SK-N-SH (cell line): Measurements from ENCODE around the gene CTCFL.

Experiments
- CHD2 ChIP-seq: fragments of 150-350 bp; IDR thresholded peaks from 2 replicates; pipeline ENCODE4 v1.6.1; 2018; ENCODE audit warnings: low read length; ENCODE audit not compliant: partially characterized antibody
- ELF1 ChIP-seq: IDR thresholded peaks from 2 replicates; pipeline ENCODE4 v1.4.0; 2012
- EP300 ChIP-seq, 2 experiments: IDR thresholded peaks; 2 replicates each; pipeline versions ENCODE4 v1.4.0 to v1.6.1; 2012; ENCODE audit warnings: borderline replicate concordance in 1 of 2, low read depth in 1 of 2, low read length in 1 of 2
- FOXJ3 ChIP-seq: sonication (generic); formaldehyde crosslinking; IDR thresholded peaks from 2 replicates; pipeline ENCODE4 v1.5.1; 2020; ENCODE audit warnings: mild to moderate bottlenecking, missing genetic modification reagents
- FOXM1 ChIP-seq: IDR thresholded peaks from 2 replicates; pipeline ENCODE4 v1.4.0; 2012; ENCODE audit warnings: low read depth, mild to moderate bottlenecking
- RAD21 ChIP-seq: IDR thresholded peaks from 2 replicates; pipeline ENCODE4 v1.6.1; 2012; ENCODE audit warnings: mild to moderate bottlenecking, low read length
- RFX5 ChIP-seq: IDR thresholded peaks from 2 replicates; pipeline ENCODE4 v1.6.1; 2012; ENCODE audit warnings: mild to moderate bottlenecking, improper control_type of control experiment, low read length
- SMC3 ChIP-seq: IDR thresholded peaks from 2 replicates; pipeline ENCODE4 v1.6.1; 2012; ENCODE audit warnings: low read depth, low read length, improper control_type of control experiment
- TAF1 ChIP-seq: IDR thresholded peaks from 2 replicates; pipeline ENCODE4 v1.6.1; 2012; ENCODE audit warnings: low read depth, mild to moderate bottlenecking, low read length, moderate library complexity, borderline replicate concordance
- TCF12 ChIP-seq: IDR thresholded peaks from 2 replicates; pipeline ENCODE4 v1.4.0; 2012
- YY1 ChIP-seq: IDR thresholded peaks from 2 replicates; pipeline ENCODE4 v1.4.0; 2012; ENCODE audit warnings: low read depth, mild to moderate bottlenecking
- TF ChIP-seq, protein P1 (sequence below): fragments of 200-600 bp; sonication (generic); IDR thresholded peaks from 2 replicates; pipeline ENCODE4 v1.6.1; 2017; ENCODE audit warnings: antibody characterized with exemption, mild to moderate bottlenecking, moderate library complexity
- TF ChIP-seq, protein P2 (sequence below): IDR thresholded peaks from 2 replicates; pipeline ENCODE4 v1.4.0; 2012; ENCODE audit warnings: low read depth
- TF ChIP-seq, protein P3 (sequence below): IDR thresholded peaks from 2 replicates; pipeline ENCODE4 v1.6.1; 2012; ENCODE audit warnings: mild to moderate bottlenecking, low read depth, low read length, moderate library complexity

DNA sequence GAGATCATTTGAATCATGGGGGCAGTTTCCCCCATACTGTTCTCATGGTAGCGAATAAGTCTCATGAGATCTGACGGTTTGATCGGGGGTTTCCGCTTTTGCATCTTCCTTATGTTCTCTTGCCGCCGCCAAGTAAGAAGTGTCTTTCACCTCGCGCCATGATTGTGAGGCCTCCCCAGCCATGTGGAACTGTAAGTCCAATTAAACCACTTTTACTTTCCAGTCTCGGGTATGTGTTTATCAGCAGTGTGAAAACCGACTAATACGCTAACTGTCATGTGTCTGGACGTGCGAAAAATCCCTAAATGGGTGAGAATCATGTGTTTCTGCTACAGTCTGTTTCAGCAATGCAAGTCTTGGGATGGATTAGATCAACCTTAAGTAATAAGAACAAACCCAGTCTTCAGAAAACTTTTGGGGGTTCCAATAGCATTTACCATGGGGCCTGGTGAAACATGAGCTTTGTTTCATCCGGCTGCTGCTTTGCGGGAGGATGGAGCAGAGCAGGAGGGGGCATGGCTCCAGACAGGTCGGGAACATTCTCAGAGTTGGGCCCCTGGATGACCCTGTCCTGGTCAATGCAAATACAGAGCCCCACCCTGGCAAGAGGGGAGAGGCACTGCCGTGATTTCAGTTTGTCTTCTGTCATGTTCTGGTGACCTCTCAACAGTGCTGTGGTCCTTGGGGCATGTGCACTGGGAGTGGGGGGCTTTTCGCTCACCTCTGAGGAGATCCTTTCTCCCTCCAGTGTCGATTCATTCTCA is 41.5 kb downstream of the CTCFL start:
- TF ChIP-seq TCF12 (no peak), RFX5 (no peak), FOXJ3 (CRISPR knock-in tag) (no peak), YY1 (no peak), EP300 (IDR thresholded peaks at IDR 0.05; ENCODE audit: borderline replicate concordance in 1 of 2, low read depth in 1 of 2, low read length in 1 of 2) (no peak), FOXM1 (no peak), CHD2 (no peak), RAD21 (no peak), ELF1 (no peak), SMC3 (no peak), TAF1 (no peak)
- TF ChIP-seq, protein P1, sequence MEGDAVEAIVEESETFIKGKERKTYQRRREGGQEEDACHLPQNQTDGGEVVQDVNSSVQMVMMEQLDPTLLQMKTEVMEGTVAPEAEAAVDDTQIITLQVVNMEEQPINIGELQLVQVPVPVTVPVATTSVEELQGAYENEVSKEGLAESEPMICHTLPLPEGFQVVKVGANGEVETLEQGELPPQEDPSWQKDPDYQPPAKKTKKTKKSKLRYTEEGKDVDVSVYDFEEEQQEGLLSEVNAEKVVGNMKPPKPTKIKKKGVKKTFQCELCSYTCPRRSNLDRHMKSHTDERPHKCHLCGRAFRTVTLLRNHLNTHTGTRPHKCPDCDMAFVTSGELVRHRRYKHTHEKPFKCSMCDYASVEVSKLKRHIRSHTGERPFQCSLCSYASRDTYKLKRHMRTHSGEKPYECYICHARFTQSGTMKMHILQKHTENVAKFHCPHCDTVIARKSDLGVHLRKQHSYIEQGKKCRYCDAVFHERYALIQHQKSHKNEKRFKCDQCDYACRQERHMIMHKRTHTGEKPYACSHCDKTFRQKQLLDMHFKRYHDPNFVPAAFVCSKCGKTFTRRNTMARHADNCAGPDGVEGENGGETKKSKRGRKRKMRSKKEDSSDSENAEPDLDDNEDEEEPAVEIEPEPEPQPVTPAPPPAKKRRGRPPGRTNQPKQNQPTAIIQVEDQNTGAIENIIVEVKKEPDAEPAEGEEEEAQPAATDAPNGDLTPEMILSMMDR: no peak
- TF ChIP-seq, protein P2, sequence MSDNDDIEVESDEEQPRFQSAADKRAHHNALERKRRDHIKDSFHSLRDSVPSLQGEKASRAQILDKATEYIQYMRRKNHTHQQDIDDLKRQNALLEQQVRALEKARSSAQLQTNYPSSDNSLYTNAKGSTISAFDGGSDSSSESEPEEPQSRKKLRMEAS: no peak
- TF ChIP-seq, protein P3, sequence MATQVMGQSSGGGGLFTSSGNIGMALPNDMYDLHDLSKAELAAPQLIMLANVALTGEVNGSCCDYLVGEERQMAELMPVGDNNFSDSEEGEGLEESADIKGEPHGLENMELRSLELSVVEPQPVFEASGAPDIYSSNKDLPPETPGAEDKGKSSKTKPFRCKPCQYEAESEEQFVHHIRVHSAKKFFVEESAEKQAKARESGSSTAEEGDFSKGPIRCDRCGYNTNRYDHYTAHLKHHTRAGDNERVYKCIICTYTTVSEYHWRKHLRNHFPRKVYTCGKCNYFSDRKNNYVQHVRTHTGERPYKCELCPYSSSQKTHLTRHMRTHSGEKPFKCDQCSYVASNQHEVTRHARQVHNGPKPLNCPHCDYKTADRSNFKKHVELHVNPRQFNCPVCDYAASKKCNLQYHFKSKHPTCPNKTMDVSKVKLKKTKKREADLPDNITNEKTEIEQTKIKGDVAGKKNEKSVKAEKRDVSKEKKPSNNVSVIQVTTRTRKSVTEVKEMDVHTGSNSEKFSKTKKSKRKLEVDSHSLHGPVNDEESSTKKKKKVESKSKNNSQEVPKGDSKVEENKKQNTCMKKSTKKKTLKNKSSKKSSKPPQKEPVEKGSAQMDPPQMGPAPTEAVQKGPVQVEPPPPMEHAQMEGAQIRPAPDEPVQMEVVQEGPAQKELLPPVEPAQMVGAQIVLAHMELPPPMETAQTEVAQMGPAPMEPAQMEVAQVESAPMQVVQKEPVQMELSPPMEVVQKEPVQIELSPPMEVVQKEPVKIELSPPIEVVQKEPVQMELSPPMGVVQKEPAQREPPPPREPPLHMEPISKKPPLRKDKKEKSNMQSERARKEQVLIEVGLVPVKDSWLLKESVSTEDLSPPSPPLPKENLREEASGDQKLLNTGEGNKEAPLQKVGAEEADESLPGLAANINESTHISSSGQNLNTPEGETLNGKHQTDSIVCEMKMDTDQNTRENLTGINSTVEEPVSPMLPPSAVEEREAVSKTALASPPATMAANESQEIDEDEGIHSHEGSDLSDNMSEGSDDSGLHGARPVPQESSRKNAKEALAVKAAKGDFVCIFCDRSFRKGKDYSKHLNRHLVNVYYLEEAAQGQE: no peak
